Ureter (tissue), 1 donor: ENCODE measurements around the gene KRT15. TPM values are rescaled to one million over a fixed set of nuclear protein-coding genes. Genes with fewer than 3 reads are reported as not detected.

ENCODE experiments used
- DNase-seq: peaks from one replicate; pipeline ENCODE4 v3.0.0-alpha.2; 2020; ENCODE audit warnings: low spot score
- total RNA-seq: library from RNA; stranded (reverse); gene quantifications from one replicate; pipeline ENCODE4 v1.2.4, GENCODE V29; 2023
- donor health status: DM: yes; HTN: yes; CAD: no.

KRT15 gene
- total RNA-seq, 1 donor from 2014 or later = 147 TPM

DNA sequence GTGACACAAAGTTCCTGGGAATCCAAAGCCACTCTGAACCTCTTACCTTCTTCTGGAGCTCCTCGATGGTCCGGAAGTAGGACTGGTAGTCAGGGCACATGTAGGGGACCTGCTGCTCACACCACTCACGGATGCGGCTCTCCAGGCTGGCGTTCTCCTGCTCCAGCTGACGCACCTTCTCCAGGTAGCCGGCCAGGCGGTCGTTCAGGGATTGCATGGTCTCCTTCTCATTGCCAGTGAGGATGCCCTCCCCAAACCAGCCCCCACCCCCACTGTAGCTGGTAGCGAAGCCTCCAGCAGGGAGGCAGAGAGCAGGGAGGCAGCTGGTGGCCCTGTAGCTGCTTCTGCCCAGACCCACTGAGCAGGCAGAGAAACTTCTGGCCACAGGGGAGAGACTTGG, 38.1 kb downstream of the KRT15 start:
- no peak for DNase-seq

GRCh38 chr17:41480136-41480535, 38.6 kb downstream of the KRT15 start:
- no peak for DNase-seq

GRCh38 chr17:41478237-41478636, 40.5 kb downstream of the KRT15 start:
- no peak for DNase-seq

- no peak for DNase-seq
Measured at GRCh38 chr17:41476866-41477815, 41.5 kb downstream of the KRT15 start.

- no peak for DNase-seq
Measured at GRCh38 chr17:41475421-41475820, 43.3 kb downstream of the KRT15 start.

DNA sequence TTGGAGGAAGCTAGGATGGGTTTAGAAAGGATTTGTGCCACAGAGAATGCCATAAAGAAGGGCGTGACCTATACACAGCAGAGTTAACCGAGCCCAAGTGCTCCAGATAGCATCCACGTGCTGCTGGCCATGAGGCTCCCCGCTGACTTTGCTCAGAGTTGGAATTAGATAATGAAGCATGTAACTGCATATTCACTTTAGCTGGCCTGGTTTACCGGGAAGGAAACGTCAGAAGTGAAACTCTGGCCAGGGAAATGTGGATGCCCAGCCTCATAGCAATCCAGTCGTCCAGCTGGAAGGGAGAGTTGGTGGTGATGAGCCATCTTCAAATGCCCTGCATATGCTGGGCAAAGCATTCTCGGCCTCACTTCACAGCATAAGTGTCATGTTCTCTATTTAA, 43.8 kb downstream of the KRT15 start:
- DNase-seq = no peak

- no peak for DNase-seq
Measured at GRCh38 chr17:41468346-41468745, 50.3 kb downstream of the KRT15 start.

DNA sequence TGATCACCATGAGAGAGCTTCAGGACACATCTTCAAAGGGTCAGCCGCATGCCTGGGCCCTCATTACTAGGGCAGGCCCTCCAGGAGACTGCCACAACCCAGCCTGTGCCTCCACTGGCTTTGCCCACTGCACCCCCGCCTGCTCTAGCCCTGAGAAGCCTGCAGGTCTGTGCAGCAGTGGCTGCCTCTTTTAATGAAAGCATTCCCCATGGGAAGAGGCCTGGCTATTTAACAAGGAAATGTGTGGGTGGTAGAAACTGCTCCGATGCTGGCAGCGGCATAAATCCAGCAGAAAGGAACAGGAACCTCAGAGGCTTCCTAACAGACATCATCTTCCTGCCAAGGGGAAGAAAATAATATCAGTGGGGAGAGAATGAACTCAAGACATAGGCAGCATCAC, 51.1 kb downstream of the KRT15 start:
- DNase-seq = no peak

DNA sequence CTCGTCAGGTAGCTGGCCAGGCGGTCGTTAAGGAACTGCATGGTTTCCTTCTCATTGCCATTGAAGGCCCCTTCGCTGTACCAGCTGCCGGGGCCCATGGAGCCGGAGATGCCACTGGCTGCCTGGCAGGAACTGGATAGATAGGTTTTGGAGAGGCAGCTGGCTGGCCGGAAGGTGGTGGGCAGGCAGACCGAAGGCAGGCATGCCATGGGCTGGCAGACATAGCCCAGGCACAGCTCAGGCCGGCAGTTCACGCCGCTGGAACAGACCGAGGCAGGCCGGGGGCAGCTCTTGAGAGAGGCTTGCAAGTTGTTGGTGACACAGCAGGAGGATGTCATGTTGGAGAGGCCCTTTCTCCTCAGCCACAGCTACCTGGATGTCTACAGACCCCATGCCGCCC, 51.7 kb downstream of the KRT15 start, which contains the start of gene KRT32:
TSS of gene KRT32 (minus strand) at position 399 of the 400 bp plus-strand sequence. CDS start at position 338, 61 bp downstream.
- no peak for DNase-seq

DNA sequence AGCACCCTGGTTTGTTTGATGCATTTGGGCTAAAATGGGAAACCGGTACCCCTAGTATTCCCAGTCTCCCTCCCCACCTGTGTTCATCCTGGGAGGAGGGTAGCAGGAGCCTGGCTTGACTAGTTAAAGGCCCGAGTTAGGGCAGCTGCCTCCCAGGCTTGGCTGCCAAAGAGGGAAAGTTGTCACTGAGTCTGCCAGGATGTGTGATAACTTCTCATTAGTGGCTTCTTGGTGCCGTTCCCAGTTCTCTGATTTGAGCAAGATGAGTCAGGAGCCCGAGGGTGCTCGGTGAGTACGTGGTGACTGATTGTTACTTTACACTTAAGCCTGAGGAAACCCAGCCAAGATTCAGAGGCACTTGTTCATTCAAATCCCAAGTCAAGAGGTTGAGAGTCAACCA, 54.0 kb downstream of the KRT15 start:
- DNase-seq = peak; percentile 60

GRCh38 chr17:41464173-41464572, 54.5 kb downstream of the KRT15 start:
- no peak for DNase-seq

DNA sequence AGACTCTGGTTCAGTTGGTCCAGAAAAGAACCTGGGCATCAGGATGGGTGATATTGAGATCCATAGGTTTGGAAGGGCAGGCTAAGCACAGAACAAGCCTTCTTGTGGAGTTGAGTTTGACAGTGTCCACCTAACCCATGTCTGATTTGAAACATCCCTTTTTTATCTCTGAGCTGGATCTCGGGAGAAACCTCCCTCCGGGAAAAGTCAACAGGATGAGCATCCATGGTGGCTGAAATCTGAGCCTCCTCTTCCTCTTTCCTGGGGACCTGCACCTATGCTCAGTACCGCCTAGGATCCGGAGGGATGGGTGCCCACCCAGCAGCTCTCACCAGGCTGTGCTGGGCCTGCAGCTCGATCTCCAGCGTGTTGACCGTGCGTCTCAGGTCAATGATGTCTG, 54.9 kb downstream of the KRT15 start:
- DNase-seq = no peak

Other genes starting within 250 kb of the KRT15 start
- not detected for gene KRTAP9-7, start 243.2 kb downstream of the KRT15 start, total RNA-seq
- not detected for gene KRTAP29-1, start 216.0 kb downstream of the KRT15 start, total RNA-seq
- gene KRTAP16-1, start 209.6 kb downstream of the KRT15 start, total RNA-seq = not detected
- gene KRTAP17-1, start 203.2 kb downstream of the KRT15 start, total RNA-seq = not detected
- not detected for gene KRT33A, start 168.1 kb downstream of the KRT15 start, total RNA-seq
- not detected for gene KRT33B, start 149.1 kb downstream of the KRT15 start, total RNA-seq
- gene KRT34, start 136.6 kb downstream of the KRT15 start, total RNA-seq = not detected
- not detected for gene KRT31, start 121.3 kb downstream of the KRT15 start, total RNA-seq
- not detected for gene KRT37, start 94.3 kb downstream of the KRT15 start, total RNA-seq
- not detected for gene KRT38, start 77.9 kb downstream of the KRT15 start, total RNA-seq
- not detected for gene KRT32, start 51.5 kb downstream of the KRT15 start, total RNA-seq
- not detected for gene KRT35, start 37.7 kb downstream of the KRT15 start, total RNA-seq
- not detected for gene KRT36, start 29.0 kb downstream of the KRT15 start, total RNA-seq
- 2,358 TPM for gene KRT13, start 13.3 kb downstream of the KRT15 start, total RNA-seq
- gene KRT19, start 9.4 kb upstream of the KRT15 start, total RNA-seq = 2,124 TPM
- gene KRT9, start 53.2 kb upstream of the KRT15 start, total RNA-seq = not detected
- gene KRT14, start 68.0 kb upstream of the KRT15 start, total RNA-seq = 0.52 TPM
- gene KRT16, start 93.9 kb upstream of the KRT15 start, total RNA-seq = 0.73 TPM
- 223 TPM for gene KRT17, start 105.7 kb upstream of the KRT15 start, total RNA-seq
- 1,012 TPM for gene EIF1, start 170.0 kb upstream of the KRT15 start, total RNA-seq
- gene GAST, start 193.4 kb upstream of the KRT15 start, total RNA-seq = not detected
- 0.47 TPM for gene HAP1, start 215.8 kb upstream of the KRT15 start, total RNA-seq